CD4-positive, alpha-beta memory T cell (primary cell): ENCODE results near the gene FMN1. TPM values are rescaled to one million over a fixed set of nuclear protein-coding genes. Genes with fewer than 3 reads are reported as not detected.

ENCODE experiments used
- CTCF ChIA-PET: fragments of 350-600 bp; sonication (Branson Sonifier 250); formaldehyde crosslinking; loops from one replicate; lab custom pipeline; 2021; ENCODE audit warnings: inconsistent platforms; ENCODE audit not compliant: partially characterized antibody; lab: Charles Lee
- POLR2A ChIA-PET: fragments of 350-600 bp; sonication (Branson Sonifier 250); formaldehyde crosslinking; loops from one replicate; lab custom pipeline; 2021; ENCODE audit not compliant: partially characterized antibody; lab: Charles Lee
- DNase-seq, 5 donors: peaks; one replicate each; pipeline versions ENCODE4 v3.0.0 to v3.0.0-alpha.2; 2020 to 2022; ENCODE audit warnings: mixed read lengths in 1 of 5
- H3K27ac ChIP-seq: one replicate; pipeline ENCODE4 v1.7.0; 2013; ENCODE audit warnings: low read depth, low read length
- H3K27me3 ChIP-seq: 2 replicates; pipeline ENCODE4 v1.7.0; 2013; ENCODE audit warnings: mild to moderate bottlenecking, low read length, moderate library complexity; ENCODE audit not compliant: insufficient read depth
- H3K36me3 ChIP-seq: 2 replicates; pipeline ENCODE4 v1.7.0; 2013; ENCODE audit warnings: mild to moderate bottlenecking, low read length, moderate library complexity; ENCODE audit not compliant: insufficient read depth
- H3K4me1 ChIP-seq: 2 replicates; pipeline ENCODE4 v1.7.0; 2013; ENCODE audit warnings: mild to moderate bottlenecking, low read length, moderate library complexity; ENCODE audit not compliant: insufficient read depth
- H3K4me3 ChIP-seq, 2 donors: one replicate each; pipeline ENCODE4 v1.7.0; 2013; ENCODE audit warnings: low read length in 2 of 2, mild to moderate bottlenecking in 1 of 2
- H3K9me3 ChIP-seq, 2 donors: one replicate each; pipeline ENCODE4 v1.7.0; 2013; ENCODE audit warnings: low read length in 2 of 2, control low read depth in 1 of 2; ENCODE audit not compliant: control insufficient read depth in 1 of 2
- H3K27ac Mint-ChIP-seq, 7 donors: one replicate each; pipeline ENCODE4 v1.8.0; 2020 to 2021; ENCODE audit warnings: mixed read lengths in 7 of 7, mild to moderate bottlenecking in 6 of 7, inconsistent platforms in 3 of 7, moderate library complexity in 3 of 7
- H3K27me3 Mint-ChIP-seq, 2 donors: one replicate each; pipeline ENCODE4 v1.8.0; 2020 to 2021; ENCODE audit warnings: mixed read lengths in 2 of 2
- H3K36me3 Mint-ChIP-seq, 2 donors: one replicate each; pipeline ENCODE4 v1.8.0; 2020 to 2021; ENCODE audit warnings: mixed read lengths in 2 of 2, inconsistent platforms in 1 of 2, mild to moderate bottlenecking in 1 of 2
- H3K4me1 Mint-ChIP-seq, 4 donors: one replicate each; pipeline ENCODE4 v1.8.0; 2020 to 2021; ENCODE audit warnings: mixed read lengths in 4 of 4, mild to moderate bottlenecking in 1 of 4
- H3K4me3 Mint-ChIP-seq, 8 donors: one replicate each; pipeline ENCODE4 v1.8.0; 2020 to 2021; ENCODE audit warnings: mixed read lengths in 8 of 8, mild to moderate bottlenecking in 7 of 8, moderate library complexity in 6 of 8, inconsistent platforms in 3 of 8
- H3K9me3 Mint-ChIP-seq, 8 donors: one replicate each; pipeline ENCODE4 v1.8.0; 2020 to 2021; ENCODE audit warnings: mixed read lengths in 8 of 8, mild to moderate bottlenecking in 5 of 8, inconsistent platforms in 3 of 8, moderate library complexity in 1 of 8
- intact Hi-C: fragments of 100-400 bp; cut with micrococcal nuclease; formaldehyde crosslinking; loops from one replicate; pipeline ENCODE4 v1.15.1; 2023
- polyA plus RNA-seq, 2 donors: library from polyadenylated mRNA; unstranded; fragments of 300-500 nt; fragmentation: Illumina TruSeq; gene quantifications; one replicate each; pipeline ENCODE4 v1.2.3, GENCODE V29; 2021
- total RNA-seq, 2 experiments: library from RNA; stranded (reverse); gene quantifications; one replicate each; pipeline ENCODE4 v1.2.3, GENCODE V29; 2021

Gene FMN1
- total RNA-seq (under 1 TPM; 0.67 to 0.84 TPM), polyA plus RNA-seq (under 1 TPM; 0.02 to 0.09 TPM)

- CTCF ChIA-PET: interaction anchor here (1.2 kb wide), 1 partner anchor 109 kb away, joined by 4 read pairs; no protein-coding TSS in a partner anchor
- no peaks in the 10 kb centered on the region for H3K27me3 ChIP-seq
- H3K9me3 Mint-ChIP-seq: no peaks in the 10 kb centered on the region
- peak within 1 kb of the TSS; percentile 58 to 65 for H3K4me3 ChIP-seq
- H3K27ac Mint-ChIP-seq: peak within 1 kb of the TSS in 6 of 7 donors; percentile 69 to 96 (median 87)
- peaks cover 7% of the 10 kb centered on the region for H3K4me1 ChIP-seq
- H3K27ac ChIP-seq: peak within 1 kb of the TSS; percentile 18
- H3K4me3 Mint-ChIP-seq: peak within 1 kb of the TSS; percentile 77 to 90 (median 86)
- no peaks in the 10 kb centered on the region for H3K36me3 Mint-ChIP-seq
- H3K36me3 ChIP-seq: no peaks in the 10 kb centered on the region
- peaks cover 8 to 16% (median 12%) of the 10 kb centered on the region in 4 donors for H3K4me1 Mint-ChIP-seq
- no peaks in the 10 kb centered on the region for H3K9me3 ChIP-seq
- DNase-seq: peak; percentile 81 to 91 (median 87)
- H3K27me3 Mint-ChIP-seq: peaks cover 2 to 11% of the 10 kb centered on the region in 2 donors
- POLR2A ChIA-PET: no interaction called here
- intact Hi-C loops: no loop called here
These were observed at the start of gene FMN1 for GRCh38 chr15:33194704-33195670. Gene FMN1, minus strand, starts transcription at chr15:33194714. Its CDS starts 39,800 bp downstream, at chr15:33154914.

GRCh38 chr15:33243869-33244268, 49.4 kb upstream of the FMN1 start:
- no peak overlapping the region for H3K4me3 Mint-ChIP-seq
- no peak overlapping the region for H3K27ac Mint-ChIP-seq
- H3K9me3 Mint-ChIP-seq: no peaks in the 10 kb centered on the region
- H3K4me3 ChIP-seq: no peak overlapping the region
- H3K4me1 Mint-ChIP-seq: peaks cover 0 to 9% (median 0%) of the 10 kb centered on the region in 4 donors
- DNase-seq: no peak
- no peaks in the 10 kb centered on the region for H3K27me3 ChIP-seq
- no peak overlapping the region for H3K27ac ChIP-seq
- CTCF ChIA-PET: no interaction called here
- peaks cover 4 to 5% of the 10 kb centered on the region in 2 donors for H3K27me3 Mint-ChIP-seq
- no peaks in the 10 kb centered on the region for H3K9me3 ChIP-seq
- no peaks in the 10 kb centered on the region for H3K36me3 ChIP-seq
- H3K36me3 Mint-ChIP-seq: no peaks in the 10 kb centered on the region
- intact Hi-C loops: no loop called here
- POLR2A ChIA-PET: no interaction called here
- no peaks in the 10 kb centered on the region for H3K4me1 ChIP-seq

- POLR2A ChIA-PET: no interaction called here
- intact Hi-C loops: no loop called here
- peaks cover 4 to 5% of the 10 kb centered on the region in 2 donors for H3K27me3 Mint-ChIP-seq
- no peak overlapping the region for H3K27ac Mint-ChIP-seq
- Histone ChIP-seq H3K36me3 (no peaks in the 10 kb centered on the region), H3K27ac (no peak overlapping the region), H3K27me3 (no peaks in the 10 kb centered on the region), H3K4me3 (no peak overlapping the region), H3K9me3 (no peaks in the 10 kb centered on the region), H3K4me1 (no peaks in the 10 kb centered on the region)
- CTCF ChIA-PET: no interaction called here
- peaks cover 0 to 9% (median 0%) of the 10 kb centered on the region in 4 donors for H3K4me1 Mint-ChIP-seq
- no peak overlapping the region for H3K4me3 Mint-ChIP-seq
- H3K36me3 Mint-ChIP-seq: no peaks in the 10 kb centered on the region
- no peaks in the 10 kb centered on the region for H3K9me3 Mint-ChIP-seq
- no peak for DNase-seq
These were observed 48.9 kb upstream of the FMN1 start for GRCh38 chr15:33243393-33243792.

GRCh38 chr15:33242669-33243191, 48.2 kb upstream of the FMN1 start:
- intact Hi-C loops: no loop called here
- CTCF ChIA-PET: no interaction called here
- no peaks in the 10 kb centered on the region for H3K36me3 Mint-ChIP-seq

GRCh38 chr15:33242165-33242564, 47.7 kb upstream of the FMN1 start:
- Histone ChIP-seq H3K27me3 (no peaks in the 10 kb centered on the region), H3K9me3 (no peaks in the 10 kb centered on the region), H3K36me3 (no peaks in the 10 kb centered on the region), H3K4me1 (no peaks in the 10 kb centered on the region), H3K4me3 (no peak overlapping the region), H3K27ac (no peak overlapping the region)
- ChIA-PET CTCF (no interaction called here), POLR2A (no interaction called here)
- H3K9me3 Mint-ChIP-seq: no peaks in the 10 kb centered on the region
- peaks cover 0 to 9% (median 0%) of the 10 kb centered on the region in 4 donors for H3K4me1 Mint-ChIP-seq
- no peak overlapping the region for H3K4me3 Mint-ChIP-seq
- peaks cover 4 to 5% of the 10 kb centered on the region in 2 donors for H3K27me3 Mint-ChIP-seq
- no peak for DNase-seq
- intact Hi-C loops: no loop called here
- no peaks in the 10 kb centered on the region for H3K36me3 Mint-ChIP-seq
- H3K27ac Mint-ChIP-seq: no peak overlapping the region

More at GRCh38 chr15:33242669-33243191, 48.2 kb upstream of the FMN1 start:
- peaks cover 0 to 9% (median 0%) of the 10 kb centered on the region in 4 donors for H3K4me1 Mint-ChIP-seq
- no peak overlapping the region for H3K27ac Mint-ChIP-seq
- Histone ChIP-seq H3K27me3 (no peaks in the 10 kb centered on the region), H3K4me3 (no peak overlapping the region), H3K27ac (no peak overlapping the region), H3K4me1 (no peaks in the 10 kb centered on the region), H3K36me3 (no peaks in the 10 kb centered on the region), H3K9me3 (no peaks in the 10 kb centered on the region)
- POLR2A ChIA-PET: no interaction called here
- no peak for DNase-seq
- H3K9me3 Mint-ChIP-seq: no peaks in the 10 kb centered on the region
- H3K27me3 Mint-ChIP-seq: peaks cover 3 to 4% of the 10 kb centered on the region in 2 donors
- H3K4me3 Mint-ChIP-seq: no peak overlapping the region

- H3K27me3 ChIP-seq: no peaks in the 10 kb centered on the region
- Mint-ChIP-seq H3K27ac (no peak overlapping the region), H3K36me3 (no peaks in the 10 kb centered on the region), H3K4me1 (peaks cover 0 to 2% (median 0%) of the 10 kb centered on the region in 4 donors), H3K27me3 (peaks cover 9% of the 10 kb centered on the region in 2 donors), H3K9me3 (no peaks in the 10 kb centered on the region), H3K4me3 (no peak overlapping the region)
- CTCF ChIA-PET: no interaction called here
- H3K27ac ChIP-seq: no peak overlapping the region
- intact Hi-C loops: no loop called here
- POLR2A ChIA-PET: no interaction called here
- H3K4me3 ChIP-seq: no peak overlapping the region
- no peaks in the 10 kb centered on the region for H3K9me3 ChIP-seq
- DNase-seq: no peak
- no peaks in the 10 kb centered on the region for H3K36me3 ChIP-seq
- H3K4me1 ChIP-seq: no peaks in the 10 kb centered on the region
These were observed 42.5 kb upstream of the FMN1 start for GRCh38 chr15:33236841-33237509.

- Histone ChIP-seq H3K9me3 (no peaks in the 10 kb centered on the region), H3K4me3 (no peak overlapping the region), H3K36me3 (no peaks in the 10 kb centered on the region), H3K27me3 (no peaks in the 10 kb centered on the region), H3K4me1 (no peaks in the 10 kb centered on the region), H3K27ac (no peak overlapping the region)
- Mint-ChIP-seq H3K27me3 (peaks cover 5 to 9% of the 10 kb centered on the region in 2 donors), H3K4me3 (no peak overlapping the region), H3K9me3 (no peaks in the 10 kb centered on the region), H3K27ac (no peak overlapping the region), H3K4me1 (no peaks in the 10 kb centered on the region), H3K36me3 (no peaks in the 10 kb centered on the region)
- ChIA-PET POLR2A (no interaction called here), CTCF (no interaction called here)
- intact Hi-C loops: no loop called here
- no peak for DNase-seq
These were observed 39.5 kb upstream of the FMN1 start for GRCh38 chr15:33234020-33234461.
